H4 (cell line): ENCODE results near the gene NUDT12. TPM values are rescaled to one million over a fixed set of nuclear protein-coding genes. Genes with fewer than 3 reads are reported as not detected.
A peak's percentile ranks its signal among the peaks of the same experiment; 100 is the strongest.

Experiments
- DNase-seq: peaks from one replicate; pipeline ENCODE4 v3.0.0-alpha.2; 2015; ENCODE audit warnings: low spot score
- total RNA-seq: library from RNA; depleted of rRNA; stranded (reverse); fragments of >200 nt; shearing (Covaris generic); gene quantifications from 2 replicates; pipeline ENCODE4 v1.2.3, GENCODE V29; 2014

The NUDT12 gene
- total RNA-seq, 1 experiment from 2014 or later, result 15.9 TPM

DNA sequence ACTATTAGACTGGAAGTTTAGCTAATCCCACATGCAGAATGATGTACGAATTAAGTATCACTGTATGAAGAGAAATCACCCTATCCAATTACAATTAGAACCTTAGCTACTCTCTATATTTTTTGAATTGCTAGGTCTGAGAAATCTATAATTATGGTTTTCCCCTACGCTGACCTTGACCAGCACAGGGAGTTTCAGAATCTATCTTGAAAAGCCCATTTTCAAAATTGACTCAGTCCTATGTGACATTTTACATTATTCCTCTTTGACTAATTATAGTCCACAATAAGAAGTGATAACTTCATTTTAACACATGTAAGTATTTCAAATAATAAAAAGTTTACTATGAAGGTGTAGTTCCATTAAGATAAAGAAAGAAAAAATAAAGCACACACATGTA is 21.5 kb downstream of the NUDT12 start:
- DNase-seq, result no peak

DNA sequence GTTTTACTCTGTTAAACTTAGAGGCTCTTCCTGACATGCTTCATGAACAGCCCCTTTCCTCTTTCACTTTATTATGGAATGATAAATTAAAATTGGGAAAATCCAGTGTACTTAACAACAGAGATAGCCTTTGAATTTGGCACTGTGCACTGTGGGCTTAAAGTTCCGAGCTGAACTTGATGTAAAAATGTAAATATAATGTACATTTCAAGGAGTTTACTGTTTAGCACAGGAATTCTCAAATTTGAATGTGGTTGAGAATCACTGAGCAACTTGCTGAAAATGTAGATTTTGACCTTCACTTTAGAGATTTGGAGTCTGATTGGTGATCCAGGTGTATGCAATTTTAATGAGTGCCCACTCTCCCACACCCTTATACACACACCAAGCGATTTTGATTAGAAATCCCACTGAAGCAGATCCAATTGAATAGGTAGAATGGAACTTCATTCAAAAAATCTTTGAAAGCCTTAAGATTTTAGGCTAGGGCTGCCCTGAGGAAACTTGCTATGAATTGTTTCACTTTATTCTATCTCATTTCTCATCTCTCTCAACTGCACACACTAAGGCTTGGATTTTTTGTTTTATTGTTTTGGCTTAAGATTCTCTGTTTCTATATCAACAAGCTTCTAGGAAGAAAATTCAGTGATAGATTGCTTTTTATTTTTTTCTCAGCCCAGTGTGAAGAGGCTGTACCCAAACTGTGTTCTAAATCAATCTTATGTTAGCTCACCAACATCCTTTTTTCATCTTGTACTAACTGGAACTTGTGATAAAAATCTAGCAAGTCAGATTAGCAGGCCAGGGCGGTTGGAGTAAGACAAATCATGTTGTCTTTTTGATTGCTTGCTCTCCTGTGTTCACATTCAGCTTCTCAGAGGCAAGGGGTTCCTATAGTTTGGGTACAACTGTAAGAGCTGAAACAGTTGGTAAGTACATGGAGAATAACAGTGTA is 22.9 kb downstream of the NUDT12 start:
- no peak for DNase-seq

DNA sequence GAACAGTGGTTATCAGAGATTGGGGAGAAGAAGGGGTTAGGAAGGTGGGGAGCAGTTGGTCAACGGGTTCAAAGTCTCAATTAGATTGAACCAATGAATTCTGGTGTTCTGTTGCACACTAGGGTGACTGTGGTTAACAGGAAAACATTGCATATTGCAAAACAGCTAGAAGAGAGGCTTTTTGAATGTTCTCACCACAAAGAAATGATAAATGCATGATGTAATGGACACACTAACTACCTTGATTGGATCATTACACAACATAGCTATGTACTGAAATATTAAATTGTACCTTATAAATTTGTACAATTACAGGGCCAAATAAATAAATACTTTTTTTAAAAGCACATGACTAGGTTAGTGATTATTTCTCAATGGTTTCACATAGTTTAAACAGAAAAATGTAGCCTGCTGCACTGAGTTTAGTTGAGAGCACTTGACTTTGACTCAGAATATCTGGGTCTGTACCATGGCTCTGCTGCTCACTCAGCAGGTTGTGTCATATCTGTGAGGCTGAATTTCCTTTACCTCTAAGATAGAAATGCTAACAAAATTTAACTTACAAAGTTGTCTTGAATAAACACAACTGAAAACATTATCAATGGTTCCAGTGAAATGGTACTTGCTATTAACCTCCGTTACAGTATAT is 30.4 kb downstream of the NUDT12 start:
- DNase-seq, result peak; percentile 19

DNA sequence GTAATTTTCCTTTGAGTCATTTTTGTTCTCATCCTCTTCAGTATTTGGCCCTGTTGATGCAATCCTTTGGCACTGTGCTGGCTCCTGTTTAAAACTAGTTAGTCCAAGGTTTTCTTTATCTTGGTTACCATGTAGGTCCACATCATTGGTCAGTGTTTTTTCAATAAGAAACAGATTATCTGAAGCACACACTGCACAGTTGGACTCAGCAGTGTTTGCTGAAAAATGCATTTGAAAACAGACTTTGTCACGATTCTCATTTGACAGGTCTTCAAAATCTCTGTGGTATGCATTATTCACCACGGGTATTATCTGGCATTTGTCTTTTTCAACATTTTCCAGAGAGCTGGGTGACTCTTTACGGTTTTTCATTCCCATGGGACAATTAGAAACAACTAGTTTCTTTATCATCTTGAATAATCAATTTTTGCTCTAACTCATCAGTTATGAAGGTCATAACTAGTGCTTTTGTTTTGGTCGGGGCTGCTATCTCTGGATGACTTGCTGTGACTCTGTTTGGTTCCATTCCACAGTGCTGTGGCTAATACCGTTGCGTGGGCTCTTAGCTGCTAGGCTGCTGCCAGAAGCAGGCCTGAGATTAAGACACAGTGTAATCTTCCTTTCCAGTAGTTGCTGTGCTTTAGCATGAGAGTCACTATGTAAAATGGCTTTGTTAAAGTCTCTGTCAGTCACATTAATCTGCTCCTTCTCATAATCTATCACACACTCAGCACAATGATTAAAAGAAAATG is 36.2 kb downstream of the NUDT12 start:
- DNase-seq, result no peak

DNA sequence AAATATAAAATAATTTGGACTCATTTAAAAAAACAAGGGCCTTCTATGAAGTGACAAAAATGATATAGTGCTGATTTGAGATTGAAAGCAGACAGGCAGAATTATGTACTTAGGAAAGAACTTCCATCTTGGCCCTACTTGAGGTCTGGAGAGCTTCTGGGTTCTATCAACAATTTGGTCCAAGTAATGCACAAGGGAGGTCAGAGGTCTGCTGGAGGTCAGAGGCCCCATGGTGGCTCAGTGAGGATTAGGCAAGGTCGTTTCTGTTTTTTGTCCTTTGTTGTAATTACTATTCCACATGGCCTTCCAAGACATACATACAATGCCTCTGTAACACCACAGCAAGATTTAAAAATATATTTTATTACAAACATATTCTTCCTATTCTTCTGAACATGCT is 37.2 kb downstream of the NUDT12 start:
- DNase-seq, result no peak

DNA sequence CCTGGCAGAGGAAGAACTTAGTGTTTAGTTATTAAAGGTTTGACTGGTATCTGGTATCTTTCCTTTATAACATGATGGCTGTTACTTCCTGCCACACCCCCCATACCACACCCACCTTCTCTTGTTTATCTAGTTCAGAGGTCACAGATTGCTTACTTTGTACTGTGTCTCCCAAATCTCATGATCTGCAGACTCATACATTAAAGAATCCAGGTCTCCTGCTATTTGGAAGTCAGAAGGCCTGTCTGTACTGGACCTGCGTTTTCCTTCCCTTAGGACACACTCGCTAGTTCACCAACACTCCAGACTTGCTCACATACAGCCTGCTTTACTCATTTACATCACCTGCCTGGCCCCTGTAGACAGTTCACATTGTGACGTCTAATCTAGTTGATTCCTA is 39.3 kb downstream of the NUDT12 start:
- no peak for DNase-seq

DNA sequence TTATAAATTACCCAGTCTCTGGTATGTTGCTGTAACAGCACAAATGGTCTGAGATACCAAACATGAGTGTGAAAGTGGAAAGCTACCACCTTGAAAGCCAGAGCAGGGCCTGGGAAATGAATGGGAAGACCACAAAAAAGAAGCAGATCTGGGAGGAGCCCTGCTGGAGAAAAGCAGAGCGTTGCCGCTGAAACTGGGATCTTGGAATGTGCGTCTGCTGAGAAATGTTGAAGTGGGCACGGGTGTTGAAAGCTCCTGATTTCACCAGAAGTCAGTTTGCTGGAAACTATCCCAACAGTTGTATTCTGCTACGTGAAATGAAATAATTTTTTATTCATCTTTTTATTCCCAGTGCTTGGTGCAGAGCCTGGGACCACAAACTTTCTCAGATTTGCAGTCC is 40.0 kb downstream of the NUDT12 start:
- DNase-seq, result no peak

DNA sequence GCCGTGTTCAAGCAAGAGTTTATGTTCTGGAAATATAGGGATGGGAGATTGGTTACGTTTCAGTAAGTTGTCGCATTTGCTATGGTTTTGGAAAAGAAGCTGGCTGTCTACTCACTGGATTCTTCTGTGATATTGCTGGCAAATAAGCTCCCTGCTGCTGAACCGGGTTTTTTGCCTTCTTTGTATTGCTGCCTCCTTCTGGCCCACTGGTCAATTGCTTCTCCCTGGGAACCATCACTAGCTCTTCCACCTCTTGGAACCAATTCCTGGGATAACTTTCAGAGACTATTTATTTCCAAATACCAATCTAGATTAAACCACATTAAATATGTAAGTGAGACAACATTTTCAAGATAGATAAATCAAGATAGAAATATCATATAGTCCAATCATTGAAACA is 43.0 kb downstream of the NUDT12 start:
- DNase-seq, result no peak

DNA sequence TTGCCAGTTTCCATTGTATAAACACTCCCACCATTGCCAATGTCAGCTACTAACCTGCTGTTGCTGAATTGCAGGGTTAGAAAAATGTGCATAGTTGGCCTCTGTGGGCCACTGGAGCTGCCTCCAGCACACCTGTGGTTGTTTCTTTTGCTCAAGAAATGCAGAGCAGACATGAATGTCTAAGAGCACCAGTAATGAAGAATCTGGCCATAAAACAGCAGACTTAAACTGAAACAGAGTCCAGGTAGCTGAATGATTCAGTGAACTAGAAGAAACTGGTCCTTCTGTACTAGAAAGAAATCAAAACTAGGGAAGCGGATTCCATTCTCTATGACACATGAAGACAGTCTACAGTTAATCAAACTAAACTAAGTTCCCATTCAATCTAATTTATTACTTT is 48.2 kb downstream of the NUDT12 start:
- no peak for DNase-seq

DNA sequence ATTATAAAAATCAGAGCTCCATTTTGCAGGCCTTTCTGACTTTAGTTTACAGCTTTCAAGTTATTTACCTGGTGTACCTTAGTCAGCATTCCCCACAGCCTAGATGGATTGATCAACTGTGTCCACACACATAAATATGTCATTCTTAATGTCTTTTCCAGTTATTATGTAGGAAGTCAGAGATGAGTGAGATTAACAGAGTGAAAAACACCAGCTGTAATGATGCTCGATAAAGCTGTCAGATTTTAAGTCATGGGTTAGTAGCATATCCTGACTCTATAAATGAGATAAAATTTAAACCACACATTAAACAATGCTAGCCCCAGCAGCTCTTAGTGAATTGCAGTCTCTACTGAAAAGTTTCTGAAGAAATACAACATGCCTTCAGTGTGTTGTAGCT is 48.9 kb downstream of the NUDT12 start:
- DNase-seq, result no peak

DNA sequence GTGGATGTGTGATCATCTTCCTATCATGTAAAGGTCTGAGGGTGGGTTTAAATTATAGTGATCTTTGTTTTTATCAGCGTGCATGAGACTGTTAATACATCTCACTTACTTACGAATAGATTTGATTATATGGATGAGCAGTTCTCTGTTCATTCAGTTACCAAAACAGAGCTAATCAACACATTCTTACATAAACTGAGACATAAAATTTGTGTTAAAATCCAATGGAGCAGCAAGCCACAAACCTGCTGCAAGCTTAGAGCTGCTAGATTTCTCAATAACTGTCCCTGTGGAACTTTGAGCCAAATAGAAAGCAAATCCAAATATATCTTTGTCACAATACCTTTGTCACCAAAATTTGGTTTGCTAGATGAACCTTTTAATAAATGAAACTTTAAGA is 50.1 kb downstream of the NUDT12 start:
- DNase-seq, result no peak

DNA sequence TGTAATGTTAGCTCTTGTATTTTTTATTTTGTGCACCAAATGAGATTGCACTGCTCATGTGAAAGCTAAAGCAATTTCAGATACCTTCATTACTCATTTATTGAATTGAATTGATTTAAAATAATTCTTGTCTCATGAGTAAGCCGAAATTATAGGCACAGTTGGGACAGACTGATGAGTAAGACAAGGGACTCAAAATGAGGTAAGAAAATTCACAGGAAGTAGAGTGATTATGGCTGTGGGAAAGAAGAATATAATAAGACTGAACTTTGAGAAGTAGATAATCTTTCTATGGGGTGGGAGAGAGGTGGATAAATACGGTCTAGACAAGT is 51.1 kb downstream of the NUDT12 start:
- DNase-seq, result no peak

DNA sequence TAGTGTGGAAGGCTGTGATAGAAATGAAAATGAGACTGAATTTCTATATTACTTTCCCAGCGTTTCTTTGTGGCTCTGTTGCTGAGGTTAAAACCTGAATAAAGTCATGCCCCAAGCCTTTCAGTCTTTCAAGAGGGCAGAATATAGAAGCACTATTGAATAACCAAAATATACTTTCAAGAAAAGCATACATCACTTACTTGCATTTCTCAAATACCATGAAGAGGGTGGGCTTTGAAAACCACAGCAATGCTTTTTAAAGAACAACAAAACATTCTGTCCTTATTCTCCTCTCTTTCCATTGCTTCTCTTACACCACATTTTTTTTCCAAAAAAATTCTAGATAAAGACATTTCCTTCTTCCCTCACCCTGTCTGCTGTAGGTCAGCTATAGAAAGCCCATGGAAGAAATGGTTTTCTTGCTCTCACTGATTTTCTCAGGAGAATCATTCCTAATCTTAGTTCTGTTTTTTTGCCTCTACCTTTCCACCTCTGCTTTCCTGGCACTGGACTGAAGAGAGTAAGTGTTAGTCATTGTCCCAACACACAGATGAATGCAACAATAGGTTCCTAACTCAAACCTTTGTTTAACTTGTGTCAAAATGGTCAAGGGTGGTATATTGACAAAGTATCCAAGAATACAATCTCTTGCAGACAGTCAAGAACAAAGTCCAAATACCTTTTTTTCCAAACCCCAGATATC is 51.6 kb downstream of the NUDT12 start:
- no peak for DNase-seq

DNA sequence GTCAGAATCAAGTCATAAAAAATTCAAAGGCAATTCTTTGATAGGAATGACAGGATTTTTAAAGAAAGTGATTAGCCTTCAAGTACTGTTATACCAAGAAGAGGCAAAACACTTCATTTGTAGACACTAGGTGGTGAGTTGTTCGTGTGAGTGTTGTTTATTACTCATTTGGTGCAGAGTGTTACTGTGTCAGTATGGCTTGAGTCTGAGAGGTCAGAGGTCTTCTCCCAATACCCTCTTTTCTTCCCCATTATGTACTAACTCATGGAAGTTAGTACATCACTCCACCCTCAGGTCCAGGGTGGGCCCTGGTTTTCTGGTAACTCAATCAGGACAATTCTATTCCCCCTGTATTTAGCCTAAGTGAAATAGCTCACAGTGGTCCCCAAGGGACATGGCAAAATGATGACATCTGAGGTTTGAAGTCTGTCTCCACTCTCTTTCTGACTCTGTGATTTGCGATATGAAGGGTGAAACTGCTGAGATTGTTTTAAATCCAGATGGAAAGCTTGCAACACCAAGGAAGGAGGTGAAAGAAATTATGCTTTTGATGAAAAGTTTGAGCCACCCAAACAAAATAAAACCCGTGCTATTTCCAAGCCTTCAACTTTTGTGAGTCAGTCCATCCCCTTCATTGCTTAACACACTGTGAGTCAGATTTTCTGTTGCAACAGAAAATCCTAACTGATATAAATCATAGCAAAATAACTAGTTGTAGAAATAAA is 56.8 kb downstream of the NUDT12 start:
- no peak for DNase-seq

DNA sequence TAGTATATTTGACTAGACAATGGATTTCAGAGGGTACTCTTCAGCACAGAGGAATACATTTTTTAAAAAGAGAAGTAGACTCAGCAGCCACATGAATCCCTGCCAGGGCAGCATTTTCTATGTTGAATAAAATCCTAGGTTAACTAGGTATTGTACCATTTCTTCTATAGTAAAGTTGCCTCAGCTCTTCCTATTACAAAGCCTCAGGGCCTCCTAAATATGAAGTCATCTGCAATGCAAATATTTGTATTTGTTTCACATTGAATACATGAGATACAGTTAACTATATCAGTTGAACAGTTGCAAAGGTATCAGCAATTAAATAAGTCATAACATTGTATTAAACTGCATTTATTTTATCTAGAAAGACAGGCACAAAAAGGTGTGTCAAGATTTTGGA is 59.5 kb downstream of the NUDT12 start:
- no peak for DNase-seq

DNA sequence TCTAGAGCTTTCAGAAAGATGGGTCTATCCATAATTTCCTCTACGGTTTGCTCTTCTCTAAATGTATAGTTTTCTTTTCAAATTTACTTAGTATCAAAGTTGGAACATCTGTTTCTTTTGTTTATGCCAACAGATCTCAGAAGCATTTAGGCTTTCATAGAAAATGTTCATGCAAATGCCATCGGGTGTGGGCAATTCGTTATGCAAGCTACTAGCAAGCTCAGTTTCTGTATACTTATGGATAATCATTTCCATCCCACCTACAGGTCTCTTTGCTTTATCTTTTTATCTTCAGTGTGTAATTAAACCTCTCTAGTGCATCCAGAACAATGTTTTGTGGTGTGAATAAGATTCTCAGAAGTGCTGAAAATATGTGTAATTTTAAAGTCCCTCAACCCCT is 59.9 kb downstream of the NUDT12 start:
- no peak for DNase-seq
